HFFc6 (cell line): Measurements from ENCODE around the gene ETV3L. TPM values are rescaled to one million over a fixed set of nuclear protein-coding genes. Genes with fewer than 3 reads are reported as not detected.
"Not testable (repeated sequence)": the region's sequence is repeated elsewhere in the genome, so short reads cannot be mapped to it uniquely, and the experiment has no call there.

Source experiments
- DNase-seq: peaks from one replicate; pipeline ENCODE4 v3.0.0-alpha.2; 2018
- H3K27ac Mint-ChIP-seq: 2 replicates; pipeline ENCODE4 v1.8.0; 2020; ENCODE audit warnings: mild to moderate bottlenecking, mixed read lengths
- H3K27me3 Mint-ChIP-seq: 2 replicates; pipeline ENCODE4 v1.8.0; 2021; ENCODE audit warnings: mild to moderate bottlenecking, moderate library complexity, mixed read lengths; ENCODE audit not compliant: insufficient read depth
- H3K36me3 Mint-ChIP-seq: 2 replicates; pipeline ENCODE4 v1.8.0; 2021; ENCODE audit warnings: low read depth, mixed read lengths
- H3K4me1 Mint-ChIP-seq: 2 replicates; pipeline ENCODE4 v1.8.0; 2020; ENCODE audit warnings: low read depth, mixed read lengths
- H3K4me3 Mint-ChIP-seq: 2 replicates; pipeline ENCODE4 v1.8.0; 2020; ENCODE audit warnings: mild to moderate bottlenecking, moderate library complexity, mixed read lengths
- H3K9me3 Mint-ChIP-seq: 2 replicates; pipeline ENCODE4 v1.8.0; 2020; ENCODE audit warnings: mild to moderate bottlenecking, mixed read lengths
- total RNA-seq, 6 experiments: library from RNA; stranded (reverse); fragmentation: NEBNext Ultra II Directional; extraction: Animal tissue kit (Norgen Biotek cat#: 25700); gene quantifications; 2 replicates in 1 of 6; 3 replicates in 5 of 6; pipeline ENCODE4 v1.2.3, GENCODE V29; 2021
- TF ChIP-seq, protein P1 (sequence below): fragments of 200-600 bp; sonication (generic); IDR thresholded peaks from 2 replicates; pipeline ENCODE4 v1.5.0; 2021; ENCODE audit warnings: antibody characterized with exemption, mild to moderate bottlenecking

The ETV3L gene
- total RNA-seq, 6 experiments from 2014 or later, result not detected

GRCh38 chr1:157073944-157074685, 25.5 kb downstream of the ETV3L start:
- Mint-ChIP-seq H3K4me1 (peaks cover 9% of the 10 kb centered on the region), H3K27me3 (peaks cover 11% of the 10 kb centered on the region), H3K36me3 (no peaks in the 10 kb centered on the region), H3K27ac (no peak overlapping the region), H3K4me3 (peak overlapping the region; percentile 41; the same call in 1 of the 2 replicates), H3K9me3 (no peaks in the 10 kb centered on the region)
- TF ChIP-seq, protein P1, sequence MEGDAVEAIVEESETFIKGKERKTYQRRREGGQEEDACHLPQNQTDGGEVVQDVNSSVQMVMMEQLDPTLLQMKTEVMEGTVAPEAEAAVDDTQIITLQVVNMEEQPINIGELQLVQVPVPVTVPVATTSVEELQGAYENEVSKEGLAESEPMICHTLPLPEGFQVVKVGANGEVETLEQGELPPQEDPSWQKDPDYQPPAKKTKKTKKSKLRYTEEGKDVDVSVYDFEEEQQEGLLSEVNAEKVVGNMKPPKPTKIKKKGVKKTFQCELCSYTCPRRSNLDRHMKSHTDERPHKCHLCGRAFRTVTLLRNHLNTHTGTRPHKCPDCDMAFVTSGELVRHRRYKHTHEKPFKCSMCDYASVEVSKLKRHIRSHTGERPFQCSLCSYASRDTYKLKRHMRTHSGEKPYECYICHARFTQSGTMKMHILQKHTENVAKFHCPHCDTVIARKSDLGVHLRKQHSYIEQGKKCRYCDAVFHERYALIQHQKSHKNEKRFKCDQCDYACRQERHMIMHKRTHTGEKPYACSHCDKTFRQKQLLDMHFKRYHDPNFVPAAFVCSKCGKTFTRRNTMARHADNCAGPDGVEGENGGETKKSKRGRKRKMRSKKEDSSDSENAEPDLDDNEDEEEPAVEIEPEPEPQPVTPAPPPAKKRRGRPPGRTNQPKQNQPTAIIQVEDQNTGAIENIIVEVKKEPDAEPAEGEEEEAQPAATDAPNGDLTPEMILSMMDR, result peak; percentile 79
- peak; percentile 57 for DNase-seq

- H3K36me3 Mint-ChIP-seq, result no peaks in the 10 kb centered on the region
- no peak overlapping the region for H3K27ac Mint-ChIP-seq
- no peak overlapping the region for H3K4me3 Mint-ChIP-seq
- H3K9me3 Mint-ChIP-seq, result no peaks in the 10 kb centered on the region
- DNase-seq, result no peak
- TF ChIP-seq, protein P1, result no peak
- peaks cover 22% of the 10 kb centered on the region for H3K27me3 Mint-ChIP-seq
- peaks cover 9% of the 10 kb centered on the region for H3K4me1 Mint-ChIP-seq
Observed at GRCh38 chr1:157069601-157070000, 30.0 kb downstream of the ETV3L start.

DNA sequence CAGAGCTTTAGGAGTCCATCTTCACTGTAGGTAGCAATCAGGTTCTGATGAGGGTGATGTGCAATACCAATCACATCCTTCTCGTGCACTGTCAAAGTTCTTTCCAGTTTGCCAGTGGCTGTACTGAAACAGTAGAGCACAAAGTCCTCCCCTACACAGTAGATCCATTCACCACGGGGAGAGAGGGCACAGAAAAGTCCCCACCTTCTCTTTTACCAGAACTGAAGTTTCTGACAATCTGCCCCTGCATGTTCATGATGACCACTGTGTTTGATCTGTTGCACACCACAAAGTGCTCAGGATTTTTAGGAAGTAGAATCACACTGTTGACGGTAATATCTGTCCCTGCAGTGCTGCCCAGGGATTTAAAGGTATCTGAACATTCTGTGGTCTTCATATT, 40.4 kb downstream of the ETV3L start:
- DNase-seq, H3K27ac Mint-ChIP-seq, H3K36me3 Mint-ChIP-seq, H3K4me3 Mint-ChIP-seq, H3K4me1 Mint-ChIP-seq: not testable (repeated sequence)
- Mint-ChIP-seq H3K27me3 (peaks cover 27% of the 10 kb centered on the region), H3K9me3 (peaks cover 17% of the 10 kb centered on the region)

DNA sequence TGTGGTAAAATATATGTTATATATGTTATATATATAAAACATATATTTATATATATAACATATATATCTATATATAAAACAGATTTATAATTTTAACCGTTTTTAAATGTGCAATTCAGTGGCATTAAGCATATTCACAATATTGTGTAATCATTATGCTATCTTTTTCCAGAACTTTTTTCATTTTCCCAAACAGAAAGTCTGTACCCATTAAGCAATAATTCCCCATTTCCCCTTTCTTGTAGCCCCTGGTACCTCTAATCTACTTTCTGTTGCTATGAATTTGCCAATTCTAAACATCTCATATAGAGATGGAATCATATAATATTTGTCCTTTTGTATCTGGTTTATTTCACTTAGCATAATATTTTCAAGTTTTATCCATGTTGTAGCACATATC, 43.3 kb downstream of the ETV3L start:
- peaks cover 21% of the 10 kb centered on the region for H3K27me3 Mint-ChIP-seq
- H3K4me1 Mint-ChIP-seq, result no peaks in the 10 kb centered on the region
- DNase-seq, result no peak
- H3K36me3 Mint-ChIP-seq, result peaks cover 5% of the 10 kb centered on the region; the same call in 1 of the 2 replicates
- H3K27ac Mint-ChIP-seq, result no peak overlapping the region
- peaks cover 21% of the 10 kb centered on the region for H3K9me3 Mint-ChIP-seq
- no peak overlapping the region for H3K4me3 Mint-ChIP-seq
- TF ChIP-seq, protein P1, result no peak

GRCh38 chr1:157055729-157056128, 43.9 kb downstream of the ETV3L start:
- peaks cover 20% of the 10 kb centered on the region for H3K27me3 Mint-ChIP-seq
- H3K4me1 Mint-ChIP-seq, H3K27ac Mint-ChIP-seq, H3K36me3 Mint-ChIP-seq, H3K4me3 Mint-ChIP-seq, DNase-seq: not testable (repeated sequence)
- H3K9me3 Mint-ChIP-seq, result peaks cover 20% of the 10 kb centered on the region

DNA sequence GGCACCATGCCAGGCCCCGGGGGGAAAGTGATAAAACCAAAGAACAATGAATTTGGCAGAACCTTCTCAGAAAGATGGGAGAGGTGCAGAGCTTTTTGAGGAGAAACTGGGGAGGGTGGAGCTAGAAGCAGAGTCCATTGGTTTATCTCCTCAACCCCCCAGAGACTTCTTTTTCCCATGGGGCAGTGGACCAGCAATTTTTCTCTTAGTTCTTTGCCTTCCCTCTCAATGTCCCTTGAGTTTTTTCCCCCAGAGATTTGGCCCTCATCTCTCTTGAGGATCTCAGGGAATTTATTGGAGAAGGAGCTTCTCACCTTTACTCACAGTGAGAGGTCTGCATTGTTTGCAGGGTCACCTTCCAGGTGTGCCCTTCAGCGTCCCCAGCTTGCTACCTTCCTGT, 48.8 kb downstream of the ETV3L start:
- Mint-ChIP-seq H3K4me3 (no peak overlapping the region), H3K27ac (no peak overlapping the region), H3K27me3 (peaks cover 12% of the 10 kb centered on the region), H3K4me1 (peaks cover 6% of the 10 kb centered on the region), H3K9me3 (peaks cover 15% of the 10 kb centered on the region), H3K36me3 (peaks cover 9% of the 10 kb centered on the region; the same call in 1 of the 2 replicates)
- TF ChIP-seq, protein P1, result no peak
- no peak for DNase-seq
